ENCODE data around the gene FUT8.
"Not testable (repeated sequence)": the region's sequence is repeated elsewhere in the genome, so short reads cannot be mapped to it uniquely, and the experiment has no call there.

The FUT8 gene

DNA sequence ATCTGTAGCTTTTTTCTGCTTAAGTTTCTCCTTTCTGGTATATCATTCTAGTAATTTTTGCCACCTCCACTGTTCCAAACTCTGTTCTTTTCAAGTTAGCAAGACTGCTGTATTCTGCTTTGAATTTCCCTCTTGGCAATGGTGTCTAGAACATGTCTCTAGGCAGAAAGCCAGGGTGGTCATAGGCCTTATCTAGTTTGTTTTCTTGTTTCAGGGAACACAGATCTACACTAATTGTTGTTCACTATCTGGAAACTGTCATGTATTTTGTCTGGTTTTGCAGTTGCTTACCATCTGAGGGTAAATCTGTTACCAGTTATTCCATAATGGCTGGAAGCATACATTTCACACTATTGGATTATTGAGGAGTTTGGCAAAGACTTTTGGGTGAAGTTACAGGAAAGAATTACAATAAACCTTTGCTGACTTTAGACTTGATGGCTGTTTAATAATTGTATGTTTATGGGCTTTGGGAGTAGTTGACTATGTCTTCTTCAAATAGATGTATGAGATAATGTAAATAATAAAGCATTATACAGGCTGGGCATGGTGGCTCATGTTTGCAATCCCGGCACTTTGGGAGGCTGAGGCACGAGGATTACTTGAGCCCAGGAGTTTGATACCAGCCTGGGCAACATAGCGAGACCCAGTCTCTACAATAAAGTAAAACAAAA lies 41.4 kb downstream of the FUT8 start:
- no peak for DNase-seq

DNA sequence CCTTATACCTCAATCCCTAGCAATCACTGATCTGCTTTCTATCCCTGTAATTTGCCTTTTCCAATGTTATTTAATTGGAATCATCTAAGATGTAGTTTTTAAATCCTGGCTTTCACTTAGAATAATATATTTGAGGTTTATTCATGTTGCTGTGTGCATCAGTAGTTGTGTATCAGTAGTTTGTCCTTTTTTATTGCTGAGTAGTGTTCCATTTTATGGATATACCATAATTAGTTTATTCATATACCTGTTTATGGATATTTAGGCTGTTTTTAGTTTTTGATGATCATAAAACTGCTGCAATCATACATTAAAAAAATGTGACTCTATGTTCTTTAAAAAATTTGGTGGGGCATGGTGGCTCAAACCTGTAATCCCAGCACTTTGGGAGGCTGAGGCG lies 43.7 kb downstream of the FUT8 start:
- no peak for DNase-seq

DNA sequence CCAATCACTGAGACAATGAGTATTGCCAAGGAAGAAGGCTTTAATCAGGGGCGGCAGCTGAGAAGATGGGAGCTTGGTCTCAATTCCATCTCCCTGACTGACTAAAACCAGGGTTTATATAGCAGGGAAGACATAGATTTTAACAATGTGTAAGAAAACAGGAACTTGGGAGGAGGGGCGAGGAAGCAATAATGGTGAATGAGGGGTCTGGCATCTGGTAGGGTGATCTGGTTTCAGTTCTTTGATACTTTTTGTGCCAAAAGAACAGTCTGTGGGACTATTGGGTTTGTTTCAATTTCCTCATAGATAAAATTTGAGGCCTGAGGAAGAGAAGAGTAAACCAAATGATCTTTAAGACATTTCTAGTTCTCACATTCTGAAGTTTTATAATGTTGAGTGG lies 49.2 kb downstream of the FUT8 start:
- DNase-seq, result no peak

DNA sequence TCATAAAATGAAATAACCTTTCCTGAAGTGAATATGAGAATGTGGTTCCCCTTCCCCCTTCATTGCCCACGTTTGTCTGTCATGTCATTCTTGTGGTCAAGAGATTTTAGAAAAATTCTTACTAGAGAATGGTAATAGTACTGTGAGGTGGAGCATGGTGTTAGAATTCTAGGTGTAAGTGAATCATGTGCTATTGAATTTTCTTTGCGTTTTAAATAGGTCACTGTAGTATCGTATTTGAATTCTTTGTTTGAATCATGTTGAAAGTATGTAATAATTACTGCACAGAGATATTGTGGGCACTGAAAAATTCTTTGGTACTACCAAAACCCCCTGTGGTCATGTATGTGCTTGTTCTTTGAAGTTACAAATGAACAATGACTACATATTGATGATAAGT lies 49.9 kb downstream of the FUT8 start:
- DNase-seq, result no peak

DNA sequence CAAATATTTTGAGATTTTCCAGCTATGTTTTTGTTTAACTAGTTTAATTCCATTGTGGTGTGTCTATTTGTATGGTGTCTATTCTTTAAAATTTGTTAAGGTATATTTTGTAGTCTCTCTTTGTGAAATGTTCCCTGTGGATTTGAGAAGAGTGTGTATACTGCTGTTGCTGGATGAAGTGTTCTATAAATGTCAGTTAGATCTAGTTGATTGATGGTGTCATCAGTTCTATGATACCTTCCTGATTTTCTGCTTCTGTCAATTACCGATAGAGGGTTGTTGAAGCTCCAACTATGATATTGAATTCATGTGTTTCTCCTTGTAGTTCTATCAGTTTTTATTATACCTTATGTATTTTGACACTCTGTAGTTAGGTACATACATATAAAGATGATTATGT lies 53.1 kb downstream of the FUT8 start:
- DNase-seq, result no peak

DNA sequence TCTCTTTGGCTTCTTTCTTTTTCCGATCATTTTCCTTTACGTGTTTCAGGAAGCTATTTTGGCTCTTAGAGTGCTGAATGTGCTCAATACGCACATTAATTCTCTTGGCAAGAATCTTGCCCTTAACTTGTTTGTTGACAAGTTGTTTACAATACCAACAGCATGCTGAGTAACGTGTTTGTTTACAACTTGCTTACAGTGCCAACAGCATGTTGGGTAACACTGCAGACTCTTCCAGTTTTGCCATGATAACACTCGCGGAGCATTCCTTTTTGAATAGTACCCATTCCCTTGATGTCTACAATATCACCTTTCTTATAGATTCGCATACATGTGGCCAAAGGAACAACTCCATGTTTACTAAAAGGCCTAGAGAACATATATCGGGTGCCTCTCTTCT lies 55.4 kb downstream of the FUT8 start:
- not testable (repeated sequence) for DNase-seq

DNA sequence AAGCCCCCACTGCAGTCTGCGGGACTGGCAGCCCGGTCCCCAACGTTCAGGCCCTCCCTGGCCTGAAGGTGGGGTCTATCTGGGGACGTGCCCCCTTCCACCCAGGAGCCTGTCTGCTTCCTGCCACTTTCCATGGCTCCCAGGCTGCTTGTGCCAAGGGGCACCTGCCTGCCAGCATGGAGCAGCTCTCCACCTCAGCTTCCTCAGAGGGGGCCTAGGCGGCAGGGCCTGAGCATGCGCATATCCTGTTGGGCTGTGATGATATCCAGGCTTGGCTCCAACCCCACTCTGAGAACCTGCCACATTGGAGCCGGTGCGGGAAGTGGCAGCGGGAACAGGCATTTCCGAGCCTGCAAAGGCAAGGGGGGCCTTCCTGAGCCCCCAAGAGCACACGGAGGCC lies 57.4 kb downstream of the FUT8 start:
- DNase-seq, result no peak

DNA sequence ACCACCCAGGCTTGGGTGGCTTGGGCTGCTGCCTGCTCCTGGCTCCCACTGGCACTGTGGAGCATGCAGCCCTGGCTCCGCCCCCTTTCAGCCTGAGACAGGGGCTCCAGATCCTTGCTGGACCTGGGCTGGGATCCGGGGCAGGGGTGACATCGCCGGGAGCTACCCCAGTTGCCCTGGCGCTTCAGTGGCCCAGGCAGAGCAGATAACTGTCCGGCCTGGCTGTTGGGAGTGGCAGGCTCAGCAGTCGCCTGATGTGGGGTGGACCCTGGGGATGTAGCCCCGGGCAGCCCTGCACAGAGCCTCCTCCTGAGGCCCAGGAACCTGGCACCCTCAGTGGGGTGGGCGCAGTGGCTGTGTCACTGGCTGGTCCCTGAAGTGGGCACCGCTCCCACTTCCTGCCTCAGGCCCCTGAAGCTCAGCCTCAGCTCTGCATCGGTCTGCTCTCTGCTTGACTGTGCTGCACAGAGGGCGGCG lies 57.9 kb downstream of the FUT8 start:
- no peak for DNase-seq

DNA sequence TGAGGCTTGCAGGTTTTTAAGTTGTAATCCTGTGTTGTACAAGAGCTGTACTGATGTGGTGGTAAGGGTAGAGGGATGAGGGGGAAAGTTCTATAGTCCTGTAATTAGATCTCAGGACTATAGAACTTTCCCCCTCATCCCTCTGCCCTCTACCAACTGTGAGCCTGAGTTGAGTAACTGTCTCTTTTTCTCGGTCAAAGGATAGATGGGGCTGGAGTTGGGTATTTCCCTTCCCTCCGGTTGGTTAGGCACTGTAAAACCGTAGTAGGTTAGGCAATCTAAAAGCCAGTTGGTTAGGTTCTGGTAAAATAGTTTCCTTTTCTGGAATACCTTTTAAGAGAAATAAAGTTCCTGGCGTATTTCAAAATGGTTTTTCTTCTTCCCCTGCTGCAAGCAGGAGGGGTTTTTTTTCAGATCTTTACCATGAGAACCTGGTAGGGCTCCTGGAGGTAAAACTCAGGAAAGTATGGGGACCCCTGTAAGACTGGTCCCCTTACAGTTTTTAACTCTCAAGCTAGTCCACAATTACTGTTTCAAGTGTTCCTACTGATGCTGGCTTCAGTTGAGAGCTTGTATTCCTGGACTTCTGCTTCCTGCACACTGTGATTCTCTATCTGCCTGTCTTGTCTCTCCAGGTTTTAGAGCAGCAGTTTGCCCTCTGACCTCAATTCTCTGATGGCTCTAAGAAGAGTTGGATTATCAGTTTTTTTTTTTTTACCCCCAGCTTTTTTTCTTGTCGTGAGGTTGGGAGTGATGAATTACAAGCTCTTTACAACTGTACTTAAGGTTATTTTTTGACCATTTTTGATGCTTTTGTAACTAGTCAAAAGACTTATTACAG lies 58.7 kb downstream of the FUT8 start:
- DNase-seq, result no peak

DNA sequence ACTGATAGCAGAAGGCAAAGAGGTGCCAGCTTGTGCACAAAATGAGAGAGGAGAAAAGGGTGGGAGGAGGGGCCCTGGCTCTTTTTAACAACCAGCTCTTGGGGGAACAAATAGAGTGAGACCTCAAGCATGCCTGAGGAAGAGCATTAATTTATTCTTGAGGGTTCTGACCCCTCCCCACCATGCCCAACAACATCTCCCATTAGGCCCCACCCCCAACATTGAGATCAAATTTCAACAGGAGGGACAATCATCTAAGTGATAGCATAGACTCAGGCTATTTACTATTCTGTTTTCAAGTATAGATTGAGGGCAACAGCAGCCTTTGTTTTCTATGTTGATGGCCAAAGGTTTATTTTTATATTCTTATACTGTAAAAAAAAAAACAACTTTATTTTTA lies 59.7 kb downstream of the FUT8 start:
- no peak for DNase-seq

DNA sequence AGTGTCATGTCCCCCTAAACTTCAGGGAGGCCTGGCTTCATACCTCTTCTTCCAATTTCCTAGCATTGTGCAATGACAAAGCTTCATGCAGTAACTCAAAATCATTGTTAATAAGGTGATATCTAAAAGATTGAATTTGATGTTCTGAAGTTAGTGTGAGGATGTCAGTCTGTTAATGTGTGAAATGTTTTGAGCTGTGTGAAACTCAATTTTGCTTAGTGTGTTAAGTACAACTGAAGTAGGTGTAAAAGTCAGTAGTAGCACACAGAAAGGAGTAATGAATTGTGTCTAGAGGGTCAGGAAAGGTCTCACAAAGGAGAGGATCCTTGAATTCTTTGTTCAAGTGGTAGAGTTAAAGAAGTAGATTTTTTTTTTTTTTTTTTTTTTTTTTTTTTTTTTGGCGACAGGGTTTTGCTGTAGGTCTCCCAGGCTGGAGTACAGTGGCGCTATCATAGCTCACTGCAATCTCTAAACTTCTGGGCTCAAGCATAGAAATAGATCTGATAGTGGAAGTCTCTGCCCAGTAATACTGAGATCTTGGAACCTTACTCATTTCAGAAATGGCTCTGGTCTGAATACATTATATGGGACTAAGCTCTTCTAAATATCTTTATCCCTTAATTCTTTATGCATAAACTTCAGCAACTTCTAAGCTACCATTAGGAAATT lies 63.9 kb downstream of the FUT8 start:
- no peak for DNase-seq

DNA sequence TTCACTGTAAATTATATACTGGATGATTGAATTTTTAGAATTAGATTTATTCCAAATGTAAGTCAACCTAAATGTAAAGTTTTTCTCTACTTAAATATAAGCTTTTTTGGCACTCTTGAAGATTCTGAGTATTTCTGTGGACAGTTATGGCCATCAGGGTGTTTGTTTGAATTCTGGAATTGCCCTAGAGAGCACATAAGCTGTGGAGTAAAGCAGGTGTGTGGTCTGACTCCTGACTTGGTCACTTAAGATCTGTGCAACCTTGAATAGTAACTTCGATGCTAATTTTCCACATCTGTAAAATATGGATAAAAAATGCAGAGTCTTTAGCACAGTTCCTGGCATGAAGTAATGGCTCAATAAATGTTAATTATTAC lies 64.4 kb downstream of the FUT8 start:
- no peak for DNase-seq

DNA sequence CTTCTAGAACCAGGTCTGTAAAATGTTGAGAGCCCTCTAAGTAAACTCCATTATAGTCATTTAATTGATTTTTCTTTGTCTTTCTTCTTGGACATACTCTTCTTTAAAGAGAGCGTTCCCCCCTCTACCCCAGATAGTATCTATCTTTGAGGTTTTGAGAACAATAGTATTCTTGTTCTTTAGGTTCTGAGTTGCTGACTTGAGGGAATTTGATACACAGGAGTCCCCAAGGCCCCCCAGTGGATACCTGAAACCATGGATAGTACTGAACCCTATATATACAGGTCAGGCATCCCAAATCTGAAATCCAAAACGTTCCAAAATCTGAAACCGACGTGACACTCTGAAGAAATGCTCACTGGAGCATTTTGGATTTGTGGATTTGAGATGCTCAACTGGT lies 65.5 kb downstream of the FUT8 start:
- no peak for DNase-seq

DNA sequence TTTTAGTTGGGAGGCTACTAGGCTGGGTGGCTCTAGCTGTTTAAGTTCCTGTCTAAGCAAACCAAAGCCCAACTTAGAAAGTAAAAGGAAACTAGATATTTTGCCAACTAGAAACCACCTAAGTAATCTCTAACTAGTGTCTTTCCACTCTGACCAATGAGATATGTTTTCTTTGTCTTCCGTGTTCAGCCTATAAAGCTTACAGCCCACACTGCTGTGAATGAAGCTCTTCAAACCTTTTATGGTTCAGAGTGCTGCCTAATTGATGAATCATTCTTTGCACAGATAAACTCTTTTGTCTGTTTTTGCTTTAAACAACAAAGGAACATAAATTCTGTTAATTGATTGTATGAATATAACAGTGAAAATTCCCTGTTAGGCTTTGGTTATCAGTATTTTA lies 66.1 kb downstream of the FUT8 start:
- no peak for DNase-seq

DNA sequence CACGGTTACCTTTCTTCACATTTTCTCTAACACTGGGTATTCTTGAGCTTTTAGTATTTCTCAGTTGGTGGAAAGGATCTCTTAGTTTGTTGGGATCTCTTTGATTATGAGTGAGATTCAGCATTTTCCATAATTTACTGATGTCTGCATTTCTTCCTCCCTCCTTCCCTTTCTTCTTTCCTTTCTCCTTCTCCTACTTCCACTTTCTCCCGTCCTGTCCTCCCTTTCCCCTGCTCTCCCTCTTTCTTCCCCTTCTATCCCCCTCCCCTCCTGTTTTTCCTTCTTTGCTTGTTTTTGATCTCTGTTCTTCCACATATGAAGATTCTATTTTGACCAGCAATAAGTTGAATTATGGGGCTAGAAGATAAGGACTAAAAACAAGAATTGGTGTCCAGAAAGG lies 66.9 kb downstream of the FUT8 start:
- DNase-seq, result no peak

DNA sequence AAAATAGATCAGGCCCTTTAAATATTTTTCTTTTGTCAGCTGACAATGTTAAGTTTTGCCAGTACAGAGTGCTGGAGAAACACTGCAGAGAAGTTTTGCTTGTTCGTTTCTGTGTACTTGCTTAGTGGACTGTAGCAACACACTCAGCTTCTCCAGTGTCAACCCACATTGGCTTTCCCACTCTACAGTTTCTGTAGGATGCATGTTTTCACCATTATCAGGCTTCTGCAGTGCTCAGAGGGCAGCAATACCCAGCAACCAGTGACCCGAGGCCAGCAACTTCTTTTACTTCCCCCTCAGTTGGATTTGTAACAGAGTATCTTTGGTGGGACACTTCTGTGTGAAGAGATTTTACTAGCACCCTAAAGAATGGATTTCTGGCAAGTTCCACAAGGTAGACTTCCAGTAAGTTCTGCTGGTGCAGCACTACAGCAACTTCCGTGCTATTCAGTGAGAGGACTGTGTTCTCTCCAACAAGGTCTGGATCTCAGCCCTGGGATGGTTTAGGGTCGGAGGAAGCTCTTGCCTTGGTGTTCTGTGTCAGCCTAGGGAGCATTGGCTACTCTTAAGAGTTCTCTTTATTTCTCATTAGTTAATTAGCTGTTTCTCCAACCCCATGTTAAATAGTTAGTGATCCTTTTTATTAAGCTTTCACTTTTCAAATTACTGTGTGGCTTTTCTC lies 70.4 kb downstream of the FUT8 start:
- no peak for DNase-seq

DNA sequence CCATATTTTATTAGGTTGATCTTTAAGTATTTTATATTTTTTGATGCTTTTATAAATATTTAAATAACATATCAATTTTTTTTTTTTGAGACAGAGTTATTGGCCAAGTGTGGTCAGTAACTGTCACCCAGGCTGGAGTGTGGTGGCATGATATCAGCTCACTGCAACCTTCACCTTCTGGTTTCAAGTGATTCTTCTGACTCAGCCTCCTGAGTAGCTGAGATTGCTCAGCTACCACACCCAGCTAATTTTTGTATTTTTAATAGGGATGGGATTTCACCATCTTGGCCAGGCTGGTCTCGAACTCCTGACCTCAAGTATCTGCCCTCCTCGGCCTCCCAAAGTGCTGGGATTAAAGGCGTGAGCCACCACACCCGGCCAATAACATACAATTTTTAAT lies 71.1 kb downstream of the FUT8 start:
- no peak for DNase-seq

DNA sequence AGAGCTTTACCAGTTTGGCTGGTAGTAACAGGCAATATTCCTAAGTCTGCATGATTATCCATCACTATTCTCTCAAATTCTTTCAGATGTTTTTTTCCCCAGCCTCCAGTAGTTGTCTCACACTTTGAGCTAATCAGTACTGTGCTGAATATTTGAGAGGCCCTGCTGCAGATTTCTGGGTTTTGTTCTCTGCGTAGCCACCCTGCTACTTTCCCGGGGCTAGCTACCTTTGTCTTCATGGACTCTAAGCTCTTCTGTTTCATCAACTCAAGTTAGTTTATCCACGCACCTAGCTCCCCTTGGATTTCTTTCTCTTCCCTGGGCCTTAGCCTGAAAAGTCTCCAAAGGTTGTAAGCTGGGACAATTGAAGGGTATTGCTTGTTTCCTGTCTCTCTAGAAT lies 73.0 kb downstream of the FUT8 start:
- no peak for DNase-seq

DNA sequence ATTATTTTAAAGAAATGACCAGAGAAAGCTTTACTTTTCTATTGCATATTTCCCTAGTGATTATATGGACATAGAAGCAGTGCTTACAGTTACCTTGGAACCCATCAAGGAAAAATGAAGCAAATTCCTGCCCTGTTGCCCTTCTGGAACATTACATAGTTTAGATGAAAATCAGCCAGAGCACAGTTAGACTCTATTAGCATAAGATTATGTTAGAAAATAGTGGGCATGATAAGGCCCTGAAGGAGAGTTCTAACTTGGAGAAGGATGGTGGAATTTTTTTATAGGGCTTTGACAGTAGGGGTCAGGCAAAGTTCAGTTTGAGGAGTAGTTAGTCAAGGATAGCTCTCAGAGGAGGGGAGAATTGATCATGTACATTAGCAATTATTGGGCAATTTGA lies 74.3 kb downstream of the FUT8 start:
- no peak for DNase-seq

DNA sequence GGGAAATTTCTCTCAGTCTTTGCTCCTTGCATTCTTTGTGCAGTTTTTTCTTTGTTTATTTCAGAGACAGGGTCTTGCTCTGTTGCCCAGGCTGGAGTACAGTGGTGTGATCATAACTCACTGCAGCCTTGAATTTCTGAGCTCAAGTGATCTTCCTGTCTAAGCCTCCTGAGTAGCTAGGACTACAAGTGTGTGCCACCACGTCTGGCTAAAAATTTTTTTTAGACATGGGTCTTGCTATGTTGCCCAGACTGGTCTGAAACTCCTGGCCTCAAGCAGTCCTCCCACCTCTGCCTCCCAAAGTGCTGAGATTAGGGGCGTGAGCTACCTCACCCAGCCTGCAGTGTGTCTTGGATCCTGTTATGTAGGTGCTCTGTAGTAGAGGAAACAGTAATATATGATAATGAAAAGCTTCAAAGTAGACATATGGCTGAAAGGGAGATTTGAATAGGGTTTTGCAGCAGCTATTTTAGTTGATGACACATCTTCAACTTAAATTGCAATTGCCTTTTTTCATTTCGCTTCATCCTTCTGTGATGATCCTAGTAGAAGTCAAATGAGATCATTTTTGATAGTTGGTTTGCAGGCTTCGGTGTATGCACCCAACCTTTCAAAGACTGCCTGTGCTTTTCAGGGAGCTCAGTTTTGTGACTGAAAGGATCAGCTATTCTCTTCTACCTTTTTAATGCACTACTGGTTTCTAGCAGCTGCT lies 75.4 kb downstream of the FUT8 start:
- no peak for DNase-seq

DNA sequence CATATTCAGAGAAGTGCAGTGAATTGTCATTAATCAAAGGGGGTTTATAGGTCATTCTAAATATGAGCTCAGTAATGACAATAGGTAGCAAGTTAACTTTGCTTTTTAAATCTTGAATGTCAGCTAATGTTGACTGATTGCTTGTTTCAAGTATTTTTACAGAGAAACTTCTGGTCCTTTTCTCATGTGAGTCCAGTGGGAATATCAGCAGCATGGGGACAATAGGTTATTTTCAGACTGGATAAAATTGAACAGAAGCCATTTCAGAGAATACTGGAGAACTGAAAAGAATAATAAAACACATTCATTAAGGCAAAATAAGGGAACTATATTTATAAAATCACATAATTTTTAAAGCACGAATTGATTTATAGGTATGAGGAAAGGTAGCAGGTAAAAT lies 78.7 kb downstream of the FUT8 start:
- no peak for DNase-seq

DNA sequence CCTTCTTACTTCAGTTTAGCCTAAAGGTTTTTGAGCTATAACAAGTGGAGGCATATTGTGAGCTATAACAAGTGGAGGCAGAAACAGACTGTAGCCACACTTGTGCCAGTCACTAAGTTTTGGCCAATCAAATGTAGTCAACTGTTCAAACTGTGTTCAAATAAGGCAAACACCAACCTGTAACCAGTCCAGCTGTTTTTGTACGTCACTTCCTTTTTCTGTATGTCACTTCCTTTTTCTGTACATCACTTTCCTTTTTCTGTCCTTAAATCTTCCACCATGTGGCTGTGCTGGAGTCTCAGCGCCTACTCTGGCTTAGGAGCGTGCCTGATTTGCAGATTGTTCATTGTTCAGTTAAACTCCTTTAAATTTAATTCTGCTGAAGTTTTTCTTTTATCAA lies 79.7 kb downstream of the FUT8 start:
- peak in 3 of 4 experiments; percentile 3 to 17 (median 16) for DNase-seq

DNA sequence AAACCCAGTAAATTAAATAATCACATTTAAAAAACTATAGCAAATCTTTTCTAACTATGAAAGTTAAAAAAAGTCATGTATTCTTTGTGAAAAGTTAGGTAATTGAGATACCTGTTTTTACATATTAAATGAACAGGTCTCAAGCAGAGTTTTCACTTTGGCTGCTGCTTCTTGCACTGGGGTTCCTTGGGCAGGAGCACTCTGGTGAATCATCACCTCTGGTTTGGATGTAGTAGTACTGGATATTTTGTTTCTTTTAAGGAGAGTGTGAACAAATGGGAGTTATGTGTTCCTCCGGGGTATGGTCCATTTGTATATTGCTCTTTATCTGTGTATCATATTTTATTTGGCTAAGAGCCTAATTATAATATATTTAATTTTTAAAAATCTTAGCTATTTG lies 82.7 kb downstream of the FUT8 start:
- DNase-seq, result no peak
